ENCODE results near the gene IQGAP1.

IQGAP1 gene

GRCh38 chr15:90439946-90440345 lies 51.9 kb downstream of the IQGAP1 start:
- no peaks in the 10 kb centered on the region for H3K9me3 ChIP-seq
- DNase-seq: no peak
- no peaks in the 10 kb centered on the region for H3K4me1 ChIP-seq
- TF ChIP-seq CTCF (IDR thresholded peaks at IDR 0.05; ENCODE audit: low read depth, low read length): no peak
- no peak overlapping the region for H3K4me3 ChIP-seq (ENCODE audit: low read depth, low read length)
- H3K36me3 ChIP-seq: peaks cover 12% of the 10 kb centered on the region; the same call in 1 of the 2 replicates
- H3K27me3 ChIP-seq: no peaks in the 10 kb centered on the region

- peaks cover 12% of the 10 kb centered on the region; the same call in 1 of the 2 replicates for H3K36me3 ChIP-seq
- no peak overlapping the region for H3K4me3 ChIP-seq (ENCODE audit: low read depth, low read length)
- TF ChIP-seq CTCF (IDR thresholded peaks at IDR 0.05; ENCODE audit: low read depth, low read length): no peak
- no peaks in the 10 kb centered on the region for H3K27me3 ChIP-seq
- H3K9me3 ChIP-seq: no peaks in the 10 kb centered on the region
- no peak for DNase-seq
- H3K4me1 ChIP-seq: no peaks in the 10 kb centered on the region
Measured at GRCh38 chr15:90441027-90441426, 53.0 kb downstream of the IQGAP1 start.

GRCh38 chr15:90442423-90442822 lies 54.4 kb downstream of the IQGAP1 start:
- TF ChIP-seq CTCF (IDR thresholded peaks at IDR 0.05; ENCODE audit: low read depth, low read length): no peak

GRCh38 chr15:90449206-90449735 lies 61.2 kb downstream of the IQGAP1 start:
- TF ChIP-seq CTCF (IDR thresholded peaks at IDR 0.05; ENCODE audit: low read depth, low read length): no peak
- 0 out of 2 replicates have a peak, but pooled peaks cover 2% of the 10 kb centered on the region for H3K4me1 ChIP-seq
- H3K4me3 ChIP-seq (ENCODE audit: low read depth, low read length): no peak overlapping the region
- DNase-seq: no peak
- no peaks in the 10 kb centered on the region for H3K9me3 ChIP-seq
- H3K27me3 ChIP-seq: no peaks in the 10 kb centered on the region
- peaks cover 11% of the 10 kb centered on the region for H3K36me3 ChIP-seq

More at GRCh38 chr15:90442423-90442822, 54.4 kb downstream of the IQGAP1 start:
- DNase-seq: no peak
- Histone ChIP-seq H3K9me3 (no peaks in the 10 kb centered on the region), H3K4me3 (ENCODE audit: low read depth, low read length) (no peak overlapping the region), H3K36me3 (peaks cover 12% of the 10 kb centered on the region; the same call in 1 of the 2 replicates), H3K27me3 (no peaks in the 10 kb centered on the region), H3K4me1 (0 out of 2 replicates have a peak, but pooled peaks cover 2% of the 10 kb centered on the region)

DNA sequence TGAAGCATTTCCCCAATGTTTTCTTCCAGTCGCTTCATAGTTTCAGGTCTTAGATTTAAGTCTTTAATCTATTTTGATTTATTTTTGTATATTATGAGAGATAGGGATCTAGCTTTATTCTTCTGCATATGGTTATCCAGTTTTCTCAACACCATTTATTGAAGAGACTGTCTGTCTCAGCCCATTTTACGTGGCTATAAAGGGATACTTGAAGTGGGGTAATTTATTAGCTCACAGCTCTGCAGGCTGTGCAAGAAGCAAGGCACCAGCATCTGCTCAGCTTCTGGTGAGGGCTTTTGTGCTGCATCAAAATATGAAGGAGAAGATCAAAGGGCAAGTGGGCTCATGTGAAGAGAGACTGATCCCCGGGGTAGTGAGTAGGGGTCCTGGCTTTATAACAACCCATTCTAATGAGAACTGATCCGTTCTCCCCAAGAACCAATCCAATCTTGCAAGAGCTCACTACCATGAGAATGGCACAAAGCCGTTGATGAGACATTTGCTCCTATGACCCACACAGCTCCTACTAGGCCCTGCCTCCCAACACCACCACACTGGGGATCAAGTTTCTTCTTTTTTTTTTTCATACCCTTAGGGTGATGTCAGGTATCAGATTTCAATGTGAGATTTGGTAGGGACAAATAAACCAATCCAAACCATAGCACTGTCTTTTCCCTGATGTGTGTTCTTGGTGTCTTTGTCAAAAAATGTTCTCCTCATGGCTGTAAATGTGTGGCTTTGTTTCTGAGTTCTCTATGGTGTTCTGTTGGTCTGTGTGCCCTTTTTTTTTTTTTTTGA lies 63.2 kb downstream of the IQGAP1 start:
- Histone ChIP-seq H3K9me3 (no peaks in the 10 kb centered on the region), H3K4me3 (ENCODE audit: low read depth, low read length) (no peak overlapping the region), H3K4me1 (0 out of 2 replicates have a peak, but pooled peaks cover 2% of the 10 kb centered on the region), H3K36me3 (peaks cover 20% of the 10 kb centered on the region), H3K27me3 (no peaks in the 10 kb centered on the region)
- no peak for TF ChIP-seq CTCF (IDR thresholded peaks at IDR 0.05; ENCODE audit: low read depth, low read length)
- DNase-seq: no peak

GRCh38 chr15:90456236-90456635 lies 68.2 kb downstream of the IQGAP1 start:
- DNase-seq: no peak
- H3K36me3 ChIP-seq: peaks cover 22% of the 10 kb centered on the region
- H3K27me3 ChIP-seq: no peaks in the 10 kb centered on the region
- no peak for TF ChIP-seq CTCF (IDR thresholded peaks at IDR 0.05; ENCODE audit: low read depth, low read length)
- no peaks in the 10 kb centered on the region for H3K9me3 ChIP-seq
- H3K4me1 ChIP-seq: peaks cover 3% of the 10 kb centered on the region; the same call in 1 of the 2 replicates
- H3K4me3 ChIP-seq (ENCODE audit: low read depth, low read length): no peak overlapping the region
